IPS DF 19.7 (cell line): Measurements from ENCODE around the gene EMILIN1.
A peak's percentile ranks its signal among the peaks of the same experiment; 100 is the strongest.

Experiments used
- DNase-seq: peaks from one replicate; pipeline ENCODE4 v3.0.0-alpha.2; 2013; ENCODE audit warnings: low read depth, low spot score

Gene EMILIN1

DNA sequence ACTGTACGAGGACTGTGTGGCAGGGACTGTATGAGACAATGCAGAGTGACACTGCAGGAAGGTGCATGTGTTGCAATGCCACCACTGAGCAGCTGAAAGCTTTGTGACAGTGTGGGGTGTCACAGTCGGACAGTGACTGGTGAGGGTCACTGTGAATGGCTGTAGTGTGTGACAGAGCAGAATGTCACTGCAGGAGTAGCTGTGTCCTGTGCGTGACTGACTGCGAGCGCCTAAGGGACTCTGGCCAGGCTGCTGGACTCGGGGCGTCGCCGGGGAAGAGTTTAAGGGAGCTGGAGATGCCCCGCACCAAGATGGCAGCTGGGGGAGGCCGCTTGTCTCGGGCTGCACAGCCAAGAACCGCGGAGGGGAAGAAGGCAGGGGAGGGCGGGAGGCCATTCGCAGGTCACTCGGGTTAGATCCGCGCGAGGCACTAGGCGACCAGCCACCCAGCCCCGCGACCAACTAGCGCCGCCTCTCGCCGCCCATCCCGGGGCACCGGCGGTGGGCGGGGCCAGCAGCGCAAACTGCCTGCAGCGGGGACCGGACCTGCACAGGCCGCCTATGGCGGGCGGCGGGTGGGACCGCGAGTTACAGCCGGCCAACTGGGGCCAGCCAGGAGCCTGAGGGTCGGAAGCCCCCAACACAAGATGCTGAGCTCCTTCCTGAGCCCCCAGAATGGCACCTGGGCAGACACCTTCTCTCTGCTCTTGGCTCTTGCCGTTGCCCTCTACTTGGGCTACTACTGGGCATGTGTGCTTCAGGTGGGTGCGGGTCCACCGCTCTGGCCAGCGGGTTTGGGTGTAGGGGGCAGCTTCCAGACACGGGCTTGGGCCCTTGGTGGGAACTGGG is 45.1 kb downstream of the EMILIN1 start, which contains the start of gene ABHD1:
TSS of gene ABHD1 (plus strand) at position 514 of the 849 bp plus-strand sequence. CDS start at position 648, 134 bp downstream.
- no peak for DNase-seq

DNA sequence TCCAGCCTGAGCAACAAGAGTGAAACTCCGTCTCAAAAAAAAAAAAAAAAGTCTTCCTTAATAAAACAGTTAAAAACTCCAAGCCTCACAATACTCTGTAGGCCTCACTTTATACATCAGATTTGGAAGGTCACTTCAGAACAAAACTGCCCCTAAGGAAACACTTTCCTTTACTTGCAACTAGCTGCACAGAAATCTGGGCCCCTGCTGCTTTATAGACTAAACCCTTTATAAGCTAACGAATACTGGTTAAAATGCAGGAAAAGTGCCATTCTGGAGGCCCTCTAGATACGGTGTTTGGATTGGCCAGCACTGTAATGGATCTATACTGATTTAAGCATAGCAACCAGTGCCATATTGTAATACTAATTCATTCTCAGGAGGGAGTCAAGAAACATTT is 46.7 kb downstream of the EMILIN1 start:
- DNase-seq, result no peak

GRCh38 chr2:27126252-27126710 is 47.9 kb downstream of the EMILIN1 start:
- DNase-seq, result no peak

DNA sequence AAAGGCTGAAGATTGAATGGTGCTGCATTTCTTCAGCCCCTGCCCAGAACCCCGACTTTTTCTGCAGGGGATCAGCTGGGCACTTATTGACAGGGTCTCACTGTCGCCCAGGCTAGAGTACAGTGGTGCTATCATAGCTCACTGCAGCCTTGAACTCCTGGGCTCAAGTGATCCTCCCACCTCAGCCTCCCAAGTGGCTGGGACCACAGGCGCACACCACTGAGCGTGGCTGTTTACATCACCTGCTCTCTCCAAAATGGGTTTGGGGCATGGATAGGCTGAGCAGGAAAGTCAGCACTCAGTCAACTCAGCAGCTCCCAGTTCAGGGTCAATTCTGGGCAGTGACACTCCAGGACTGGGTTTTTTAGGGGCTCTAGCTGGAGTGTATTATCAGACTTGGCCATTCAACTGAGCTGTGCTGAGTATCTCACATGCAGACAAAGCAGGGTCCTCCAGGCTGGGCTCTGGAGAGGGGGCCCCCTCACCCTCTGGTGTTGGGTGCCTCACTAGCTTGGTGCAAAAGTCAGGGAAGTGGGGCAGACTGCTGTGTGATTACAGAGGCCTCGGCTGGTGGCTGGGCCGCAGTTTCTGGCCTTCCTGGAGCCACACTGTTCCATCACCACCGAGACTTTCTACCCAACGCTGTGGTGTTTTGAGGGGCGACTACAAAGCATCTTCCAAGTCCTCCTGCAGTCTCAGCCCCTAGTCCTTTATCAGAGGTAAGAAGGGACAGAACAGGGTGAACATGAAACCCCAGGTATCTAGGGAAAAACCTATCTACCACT is 49.7 kb downstream of the EMILIN1 start:
- DNase-seq, result no peak

GRCh38 chr2:27128668-27129571 is 50.5 kb downstream of the EMILIN1 start:
- no peak for DNase-seq

GRCh38 chr2:27130396-27130795 is 52.0 kb downstream of the EMILIN1 start:
- DNase-seq, result no peak

GRCh38 chr2:27131429-27131828 is 53.0 kb downstream of the EMILIN1 start:
- no peak for DNase-seq

- DNase-seq, result no peak
Observed at GRCh38 chr2:27133195-27133875, 54.9 kb downstream of the EMILIN1 start.

DNA sequence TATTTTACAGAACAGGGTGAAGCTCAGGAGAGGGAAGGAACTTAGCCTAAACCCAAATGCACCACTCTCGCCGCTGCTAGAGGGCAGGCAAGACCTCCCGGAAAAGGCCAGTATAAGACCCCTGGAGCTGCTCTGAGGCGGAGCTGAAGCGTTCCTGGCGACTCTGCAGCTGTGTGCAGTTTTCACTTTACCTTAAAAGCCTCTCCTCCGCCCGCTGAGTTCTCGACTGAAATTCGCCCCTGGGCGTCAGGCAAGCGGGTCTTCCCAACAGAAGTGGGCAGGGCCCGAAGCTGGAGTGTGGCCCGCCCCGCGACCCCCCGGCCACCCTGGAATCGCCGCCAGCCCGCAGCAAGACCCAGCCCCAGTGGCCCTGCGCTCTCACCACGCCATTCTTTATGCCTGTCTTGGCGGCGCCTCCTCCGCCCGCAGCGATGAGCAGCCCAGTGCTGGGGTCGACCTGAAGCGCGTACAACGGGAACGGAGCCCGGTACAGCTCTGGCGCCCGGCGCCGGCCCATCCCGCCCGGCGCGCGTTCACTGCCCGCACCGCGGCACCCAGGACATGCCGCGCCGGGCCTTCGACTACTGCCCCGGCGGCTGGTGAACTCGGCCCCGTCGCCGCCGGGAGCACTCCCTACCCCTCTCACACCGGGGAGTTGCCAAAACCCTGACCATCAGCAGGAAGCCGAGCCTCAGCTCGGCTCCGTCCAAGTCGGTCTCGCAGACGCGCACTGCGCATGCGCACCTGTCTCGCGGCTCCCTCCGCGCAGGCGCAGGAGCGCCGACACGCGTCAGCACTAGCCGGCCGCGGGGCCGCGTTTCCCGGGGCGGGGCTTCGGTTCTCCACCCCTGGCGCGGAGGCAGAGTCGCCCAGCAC is 55.7 kb downstream of the EMILIN1 start, which contains the start of gene PREB:
TSS of gene PREB (minus strand) at position 732 of the 876 bp plus-strand sequence. CDS start at position 517, 215 bp downstream.
- peak; percentile 71 for DNase-seq

- no peak for DNase-seq
Observed at GRCh38 chr2:27134781-27135477, 56.5 kb downstream of the EMILIN1 start.

- no peak for DNase-seq
Observed at GRCh38 chr2:27135478-27135955, 57.1 kb downstream of the EMILIN1 start.
